MCF 10A (cell line): Measurements from ENCODE around the gene ADPGK. TPM values are rescaled to one million over a fixed set of nuclear protein-coding genes. Genes with fewer than 3 reads are reported as not detected.
"Not testable (repeated sequence)": the region's sequence is repeated elsewhere in the genome, so short reads cannot be mapped to it uniquely, and the experiment has no call there.

Source experiments
- BruUV-seq: library from RNA; stranded (reverse); fragments of 400-500 nt; replicated peaks from 2 replicates; lab custom pipeline; 2021; lab: Mats Ljungman, UMichigan
- CTCF ChIA-PET: fragments of 300-600 bp; sonication (Branson Sonifier 250); formaldehyde crosslinking; extraction: SDS; loops from one replicate; lab custom pipeline; 2021; ENCODE audit warnings: antibody characterized with exemption, inconsistent platforms; lab: Yijun Ruan, JAX
- POLR2A ChIA-PET: fragments of 300-600, 350-650 bp; sonication (Branson Sonifier 250); formaldehyde crosslinking; extraction: SDS; loops from one replicate; lab custom pipeline; 2020; ENCODE audit warnings: antibody characterized with exemption, inconsistent platforms; lab: Yijun Ruan, JAX
- DNase-seq: peaks from one replicate; pipeline ENCODE4 v3.0.0-alpha.2; 2018; ENCODE audit not compliant: unreplicated experiment
- H3K27ac Mint-ChIP-seq: one replicate; pipeline ENCODE4 v1.8.0; 2022; ENCODE audit warnings: mild to moderate bottlenecking, low read depth, mixed read lengths; ENCODE audit not compliant: unreplicated experiment
- H3K27me3 Mint-ChIP-seq: one replicate; pipeline ENCODE4 v1.8.0; 2022; ENCODE audit warnings: mixed read lengths; ENCODE audit not compliant: insufficient read depth, unreplicated experiment
- H3K36me3 Mint-ChIP-seq: one replicate; pipeline ENCODE4 v1.8.0; 2022; ENCODE audit warnings: mild to moderate bottlenecking, moderate library complexity, mixed read lengths; ENCODE audit not compliant: insufficient read depth, unreplicated experiment
- H3K4me1 Mint-ChIP-seq: one replicate; pipeline ENCODE4 v1.8.0; 2022; ENCODE audit warnings: mixed read lengths; ENCODE audit not compliant: insufficient read depth, unreplicated experiment
- H3K4me3 Mint-ChIP-seq: one replicate; pipeline ENCODE4 v1.8.0; 2022; ENCODE audit warnings: mild to moderate bottlenecking, moderate library complexity, mixed read lengths; ENCODE audit not compliant: unreplicated experiment
- H3K9me3 Mint-ChIP-seq: one replicate; pipeline ENCODE4 v1.8.0; 2022; ENCODE audit warnings: mixed read lengths; ENCODE audit not compliant: unreplicated experiment
- CTCF ChIP-seq: fragments of 200-600 bp; IDR thresholded peaks from one replicate; pipeline ENCODE4 v1.8.0; 2022; ENCODE audit warnings: antibody characterized with exemption, mild to moderate bottlenecking; ENCODE audit not compliant: unreplicated experiment
- intact Hi-C: fragments of 100-400 bp; cut with micrococcal nuclease; formaldehyde crosslinking; loops from 2 replicates; pipeline ENCODE4 v1.14.1; 2022
- total RNA-seq: library from RNA; stranded (reverse); gene quantifications from 2 replicates; pipeline ENCODE4 v1.2.3, GENCODE V29; 2022

ADPGK gene
- total RNA-seq, 1 experiment from 2014 or later: 53.7 TPM

- TF ChIP-seq CTCF: no peak
- no peak for DNase-seq
- CTCF ChIA-PET: interaction anchor here (0.6 to 0.7 kb wide), 3 partner anchors 57 to 954 kb away, joined by 3 to 4 read pairs (median 3); no protein-coding TSS in a partner anchor
- Mint-ChIP-seq H3K9me3 (no peaks in the 10 kb centered on the region), H3K36me3 (peaks cover 26% of the 10 kb centered on the region), H3K4me3 (no peak overlapping the region), H3K4me1 (no peaks in the 10 kb centered on the region), H3K27me3 (no peaks in the 10 kb centered on the region), H3K27ac (no peak overlapping the region)
- BruUV-seq: no TSS peak
- POLR2A ChIA-PET: interaction anchor here (1.2 to 1.5 kb wide), 2 partner anchors 8 to 31 kb away, joined by 3 to 6 read pairs; no protein-coding TSS in a partner anchor
- intact Hi-C loops: loop anchor here (10.0 kb wide), 1 partner anchor 518 kb away; no protein-coding TSS in a partner anchor
Measured at GRCh38 chr15:72727154-72727553, 56.4 kb downstream of the ADPGK start.

- H3K27me3 Mint-ChIP-seq, BruUV-seq, DNase-seq, H3K4me3 Mint-ChIP-seq, H3K4me1 Mint-ChIP-seq, H3K9me3 Mint-ChIP-seq, H3K27ac Mint-ChIP-seq, CTCF ChIA-PET: not testable (repeated sequence)
- intact Hi-C loops: loop anchor here (10.0 kb wide), 1 partner anchor 519 kb away; no protein-coding TSS in a partner anchor
- peaks cover 14% of the 10 kb centered on the region for H3K36me3 Mint-ChIP-seq
- POLR2A ChIA-PET: interaction anchor here (1.5 kb wide), 1 partner anchor 9 kb away, joined by 6 read pairs; no protein-coding TSS in a partner anchor
Measured at GRCh38 chr15:72725851-72726250, 57.7 kb downstream of the ADPGK start.

GRCh38 chr15:72725446-72725845 is 58.1 kb downstream of the ADPGK start:
- intact Hi-C loops: loop anchor here (10.0 kb wide), 1 partner anchor 519 kb away; no protein-coding TSS in a partner anchor
- no peak for TF ChIP-seq CTCF
- Mint-ChIP-seq H3K9me3 (no peaks in the 10 kb centered on the region), H3K4me1 (no peaks in the 10 kb centered on the region), H3K27ac (no peak overlapping the region), H3K36me3 (peaks cover 14% of the 10 kb centered on the region), H3K4me3 (no peak overlapping the region), H3K27me3 (no peaks in the 10 kb centered on the region)
- CTCF ChIA-PET: interaction anchor here (0.7 kb wide), 1 partner anchor 33 kb away, joined by 3 read pairs; no protein-coding TSS in a partner anchor
- no TSS peak for BruUV-seq
- no peak for DNase-seq
- POLR2A ChIA-PET: no interaction called here

- no peak for TF ChIP-seq CTCF
- Mint-ChIP-seq H3K27me3 (no peaks in the 10 kb centered on the region), H3K4me1 (no peaks in the 10 kb centered on the region), H3K9me3 (no peaks in the 10 kb centered on the region), H3K27ac (no peak overlapping the region), H3K4me3 (no peak overlapping the region), H3K36me3 (peaks cover 14% of the 10 kb centered on the region)
- ChIA-PET CTCF (interaction anchor here (1.1 to 4.0 kb wide), 2 partner anchors 13 to 358 kb away, joined by 4 to 26 read pairs; no protein-coding TSS in a partner anchor), POLR2A (interaction anchor here (1.6 kb wide), 1 partner anchor 8 kb away, joined by 3 read pairs; no protein-coding TSS in a partner anchor)
- no peak for DNase-seq
- no TSS peak for BruUV-seq
- intact Hi-C loops: loop anchor here (10.0 kb wide), 1 partner anchor 521 kb away; no protein-coding TSS in a partner anchor
Measured at GRCh38 chr15:72724028-72724427, 59.5 kb downstream of the ADPGK start.
